Neural progenitor cell (in vitro differentiated cells): Measurements from ENCODE around the gene PRR22. TPM values are rescaled to one million over a fixed set of nuclear protein-coding genes. Genes with fewer than 3 reads are reported as not detected.

Experiments used
- DNase-seq: peaks from one replicate; pipeline ENCODE4 v3.0.0-alpha.2; 2016; ENCODE audit warnings: low spot score
- H2AFZ ChIP-seq: fragments of 200-600 bp; sonication (generic); replicated peaks from 2 replicates; pipeline ENCODE4 v1.6.1; 2016; ENCODE audit warnings: antibody characterized with exemption
- H3F3A ChIP-seq: fragments of 200-600 bp; sonication (generic); 2 replicates; pipeline ENCODE4 v1.6.1; 2016; ENCODE audit warnings: antibody characterized with exemption, low read depth
- H3K27ac ChIP-seq: fragments of 200-600 bp; sonication (generic); 2 replicates; pipeline ENCODE4 v1.5.1; 2016; ENCODE audit warnings: mild to moderate bottlenecking
- H3K27me3 ChIP-seq: fragments of 200-600 bp; sonication (generic); 2 replicates; pipeline ENCODE4 v1.6.1; 2016; ENCODE audit warnings: mild to moderate bottlenecking, moderate library complexity
- H3K36me3 ChIP-seq: fragments of 200-600 bp; sonication (generic); 2 replicates; pipeline ENCODE4 v1.5.1; 2016
- H3K4me1 ChIP-seq: fragments of 200-600 bp; sonication (generic); 2 replicates; pipeline ENCODE4 v1.6.1; 2016; ENCODE audit warnings: mixed run types
- H3K4me2 ChIP-seq: fragments of 200-600 bp; sonication (generic); 2 replicates; pipeline ENCODE4 v1.6.1; 2016
- H3K4me3 ChIP-seq: fragments of 200-600 bp; sonication (generic); 2 replicates; pipeline ENCODE4 v1.5.1; 2016
- H3K79me2 ChIP-seq: fragments of 200-600 bp; sonication (generic); 2 replicates; pipeline ENCODE4 v1.6.1; 2016; ENCODE audit warnings: low read depth
- H3K9ac ChIP-seq: fragments of 200-600 bp; sonication (generic); 2 replicates; pipeline ENCODE4 v1.6.1; 2016
- H3K9me3 ChIP-seq: fragments of 200-600 bp; sonication (generic); 2 replicates; pipeline ENCODE4 v1.5.1; 2016; ENCODE audit warnings: low read depth
- H4K20me1 ChIP-seq: fragments of 200-600 bp; sonication (generic); 2 replicates; pipeline ENCODE4 v1.6.1; 2016; ENCODE audit warnings: low read depth
- H3K27ac Mint-ChIP-seq: 3 replicates; pipeline ENCODE4 v1.8.0; 2021; ENCODE audit warnings: mixed read lengths
- H3K27me3 Mint-ChIP-seq: 2 replicates; pipeline ENCODE4 v1.8.0; 2022; ENCODE audit warnings: low read depth, mild to moderate bottlenecking, inconsistent platforms, moderate library complexity, mixed read lengths; ENCODE audit not compliant: insufficient read depth
- H3K36me3 Mint-ChIP-seq: 3 replicates; pipeline ENCODE4 v1.8.0; 2021; ENCODE audit warnings: mixed read lengths
- H3K4me1 Mint-ChIP-seq: 3 replicates; pipeline ENCODE4 v1.8.0; 2021; ENCODE audit warnings: mixed read lengths
- H3K4me3 Mint-ChIP-seq: 3 replicates; pipeline ENCODE4 v1.8.0; 2021; ENCODE audit warnings: mild to moderate bottlenecking, moderate library complexity, mixed read lengths
- H3K9me3 Mint-ChIP-seq: 3 replicates; pipeline ENCODE4 v1.8.0; 2020; ENCODE audit warnings: mixed read lengths
- EZH2 ChIP-seq: fragments of 200-600 bp; sonication (generic); IDR thresholded peaks from 2 replicates; pipeline ENCODE4 v1.6.1; 2017; ENCODE audit warnings: antibody characterized with exemption, mild to moderate bottlenecking, moderate library complexity
- EZH2phosphoT487 ChIP-seq: fragments of 200-600 bp; sonication (generic); IDR thresholded peaks from 2 replicates; pipeline ENCODE4 v1.6.1; 2017; ENCODE audit warnings: antibody characterized with exemption
- total RNA-seq: library from RNA; depleted of rRNA; stranded (reverse); fragments of >200 nt; gene quantifications from 2 replicates; pipeline ENCODE4 v1.2.3, GENCODE V29; 2015; ENCODE audit warnings: low replicate concordance
- TF ChIP-seq, protein P1 (sequence below): fragments of 200-600 bp; sonication (generic); IDR thresholded peaks from 2 replicates; pipeline ENCODE4 v1.5.1; 2017; ENCODE audit warnings: antibody characterized with exemption, mild to moderate bottlenecking

The PRR22 gene
- total RNA-seq, 1 donor from 2014 or later: not detected

DNA sequence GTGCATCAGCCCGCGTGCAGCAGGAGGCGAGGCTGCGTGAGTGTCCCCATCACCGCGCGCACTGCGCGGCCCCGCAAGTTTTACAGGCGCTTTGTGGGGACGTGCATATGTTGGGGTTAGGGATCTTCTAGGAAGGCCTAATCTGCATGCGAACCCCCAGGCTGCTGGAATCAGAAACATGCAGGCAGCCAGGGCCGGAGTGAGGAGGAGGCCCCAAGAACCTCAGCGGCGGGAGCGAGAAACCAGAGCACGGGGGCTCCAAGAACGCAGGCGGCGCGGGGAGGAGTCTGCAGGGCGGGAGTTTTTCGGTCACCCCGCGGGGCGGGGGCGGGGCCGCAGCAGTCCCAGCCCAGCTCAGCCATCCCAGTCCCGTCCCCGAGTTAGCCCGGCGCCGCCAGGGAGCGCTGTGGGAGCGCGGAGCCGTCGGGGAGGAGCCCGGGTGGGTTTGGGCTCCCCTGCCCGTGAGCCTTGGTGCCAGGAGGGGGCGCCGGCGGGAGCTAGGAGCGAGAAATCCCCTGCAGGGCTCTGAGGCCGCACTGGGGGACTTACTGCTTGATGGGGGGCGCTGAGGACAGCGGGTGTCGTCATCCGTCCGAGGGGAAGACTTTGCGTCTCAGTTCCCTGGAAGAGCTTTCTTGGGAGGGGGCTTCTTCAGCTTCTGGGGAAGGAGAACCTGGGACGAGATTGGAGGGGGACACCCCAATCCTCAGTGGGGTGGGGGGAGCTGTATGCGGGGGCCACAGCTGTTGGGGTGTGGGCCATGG is 19.4 kb upstream of the PRR22 start:
- no peaks in the 10 kb centered on the region for H3K9me3 Mint-ChIP-seq
- H3K27me3 Mint-ChIP-seq: peaks cover 20% of the 10 kb centered on the region
- Histone ChIP-seq H3K4me2 (peak overlapping the region; percentile 67), H3K4me3 (peak overlapping the region; percentile 33), H3K9me3 (no peaks in the 10 kb centered on the region), H2AFZ (peak overlapping the region; percentile 70), H4K20me1 (no peaks in the 10 kb centered on the region), H3K4me1 (peaks cover 10% of the 10 kb centered on the region), H3K79me2 (no peaks in the 10 kb centered on the region), H3K9ac (no peak overlapping the region), H3K36me3 (no peaks in the 10 kb centered on the region), H3K27ac (no peak overlapping the region), H3F3A (peaks cover 28% of the 10 kb centered on the region), H3K27me3 (peaks cover 39% of the 10 kb centered on the region)
- H3K36me3 Mint-ChIP-seq: no peaks in the 10 kb centered on the region
- no peak overlapping the region for H3K27ac Mint-ChIP-seq
- peak; percentile 97 for DNase-seq
- TF ChIP-seq EZH2phosphoT487: no peak
- TF ChIP-seq, protein P1, sequence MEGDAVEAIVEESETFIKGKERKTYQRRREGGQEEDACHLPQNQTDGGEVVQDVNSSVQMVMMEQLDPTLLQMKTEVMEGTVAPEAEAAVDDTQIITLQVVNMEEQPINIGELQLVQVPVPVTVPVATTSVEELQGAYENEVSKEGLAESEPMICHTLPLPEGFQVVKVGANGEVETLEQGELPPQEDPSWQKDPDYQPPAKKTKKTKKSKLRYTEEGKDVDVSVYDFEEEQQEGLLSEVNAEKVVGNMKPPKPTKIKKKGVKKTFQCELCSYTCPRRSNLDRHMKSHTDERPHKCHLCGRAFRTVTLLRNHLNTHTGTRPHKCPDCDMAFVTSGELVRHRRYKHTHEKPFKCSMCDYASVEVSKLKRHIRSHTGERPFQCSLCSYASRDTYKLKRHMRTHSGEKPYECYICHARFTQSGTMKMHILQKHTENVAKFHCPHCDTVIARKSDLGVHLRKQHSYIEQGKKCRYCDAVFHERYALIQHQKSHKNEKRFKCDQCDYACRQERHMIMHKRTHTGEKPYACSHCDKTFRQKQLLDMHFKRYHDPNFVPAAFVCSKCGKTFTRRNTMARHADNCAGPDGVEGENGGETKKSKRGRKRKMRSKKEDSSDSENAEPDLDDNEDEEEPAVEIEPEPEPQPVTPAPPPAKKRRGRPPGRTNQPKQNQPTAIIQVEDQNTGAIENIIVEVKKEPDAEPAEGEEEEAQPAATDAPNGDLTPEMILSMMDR: peak; percentile 98
- H3K4me3 Mint-ChIP-seq: peak overlapping the region; percentile 81
- peaks cover 38% of the 10 kb centered on the region for H3K4me1 Mint-ChIP-seq

DNA sequence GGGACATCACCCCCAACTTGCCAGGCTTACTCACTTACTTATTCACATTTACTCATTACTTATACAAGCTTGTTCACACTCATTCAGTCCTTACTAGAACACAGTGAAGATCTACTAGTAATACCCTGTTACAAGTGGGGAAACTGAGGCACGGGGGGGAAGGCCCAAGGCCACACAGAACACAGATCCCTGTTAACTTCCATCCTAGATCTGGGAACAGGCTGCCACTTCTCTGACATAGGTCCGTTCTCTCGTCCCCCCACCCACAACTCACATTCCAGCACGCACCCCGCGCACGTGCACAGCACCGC is 18.9 kb upstream of the PRR22 start:
- Histone ChIP-seq H3K79me2 (no peaks in the 10 kb centered on the region), H3K9me3 (no peaks in the 10 kb centered on the region), H3K4me2 (peak overlapping the region; percentile 67), H3K4me1 (peaks cover 10% of the 10 kb centered on the region), H3K9ac (no peak overlapping the region), H4K20me1 (no peaks in the 10 kb centered on the region), H3K27ac (no peak overlapping the region), H2AFZ (peak overlapping the region; percentile 70), H3F3A (peaks cover 28% of the 10 kb centered on the region), H3K4me3 (peak overlapping the region; percentile 24), H3K36me3 (no peaks in the 10 kb centered on the region), H3K27me3 (peaks cover 39% of the 10 kb centered on the region)
- Mint-ChIP-seq H3K27ac (no peak overlapping the region), H3K4me3 (peak overlapping the region; percentile 79), H3K9me3 (no peaks in the 10 kb centered on the region), H3K36me3 (no peaks in the 10 kb centered on the region), H3K27me3 (peaks cover 23% of the 10 kb centered on the region), H3K4me1 (peaks cover 38% of the 10 kb centered on the region)
- TF ChIP-seq EZH2 (no peak), EZH2phosphoT487 (no peak)
- TF ChIP-seq, protein P1: no peak
- DNase-seq: no peak

DNA sequence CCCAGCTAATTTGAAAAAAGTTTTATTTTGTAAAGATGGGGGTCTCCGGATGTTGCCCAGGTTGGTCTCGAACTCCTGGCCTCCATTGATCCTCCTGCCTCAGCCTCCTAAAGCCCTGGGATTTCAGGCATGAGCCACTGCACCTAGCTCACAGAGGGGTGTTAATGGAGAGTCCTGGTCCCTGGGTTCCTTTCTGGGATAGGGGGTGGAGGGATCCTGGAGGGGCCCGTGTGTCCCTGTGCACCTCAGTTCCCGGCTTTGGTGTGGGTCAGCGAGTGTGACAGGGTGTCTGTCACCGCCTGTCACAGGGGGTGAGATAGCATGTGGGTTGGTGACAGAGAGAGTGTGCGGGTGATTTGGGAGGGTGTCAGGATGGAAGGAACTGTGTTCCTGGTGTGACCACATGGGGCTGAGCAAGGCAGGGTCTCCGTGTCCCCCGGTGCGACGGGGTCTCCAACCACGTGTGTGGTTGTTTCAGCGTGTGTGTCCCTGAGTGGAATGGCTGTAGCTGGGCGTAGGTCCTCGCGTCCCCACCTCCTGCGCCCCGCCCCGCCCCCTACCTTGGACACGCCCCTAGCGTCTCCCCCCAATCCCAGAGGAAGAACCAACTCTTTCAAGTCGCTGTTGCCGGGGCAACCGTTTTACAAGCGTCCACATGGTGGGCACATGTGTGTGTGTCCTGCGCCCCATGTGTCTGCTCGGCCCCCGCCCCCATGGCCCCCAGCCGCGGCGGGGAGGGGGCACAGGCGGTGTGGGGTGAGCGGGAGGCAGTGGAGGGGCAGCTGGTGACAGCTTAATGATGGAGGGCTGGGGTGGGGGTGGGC is 17.5 kb upstream of the PRR22 start:
- H3K4me2 ChIP-seq: peak overlapping the region; percentile 61
- peak overlapping the region; percentile 50 for H3K4me3 Mint-ChIP-seq

More for the DNA sequence above, 17.5 kb upstream of the PRR22 start:
- H3K27me3 ChIP-seq: peaks cover 39% of the 10 kb centered on the region
- no peak overlapping the region for H3K9ac ChIP-seq
- Mint-ChIP-seq H3K36me3 (no peaks in the 10 kb centered on the region), H3K27ac (no peak overlapping the region), H3K4me1 (peaks cover 38% of the 10 kb centered on the region), H3K27me3 (peaks cover 23% of the 10 kb centered on the region), H3K9me3 (no peaks in the 10 kb centered on the region)
- no peaks in the 10 kb centered on the region for H4K20me1 ChIP-seq
- H3K4me3 ChIP-seq: peak overlapping the region; percentile 24
- peak; percentile 91 for DNase-seq
- peaks cover 28% of the 10 kb centered on the region for H3F3A ChIP-seq
- no peak for TF ChIP-seq EZH2
- H3K9me3 ChIP-seq: no peaks in the 10 kb centered on the region
- peaks cover 10% of the 10 kb centered on the region for H3K4me1 ChIP-seq
- H2AFZ ChIP-seq: no peak overlapping the region
- no peaks in the 10 kb centered on the region for H3K79me2 ChIP-seq
- H3K27ac ChIP-seq: no peak overlapping the region
- H3K36me3 ChIP-seq: no peaks in the 10 kb centered on the region
